HepG2 (cell line): ENCODE results near the gene FAM3B. TPM values are rescaled to one million over a fixed set of nuclear protein-coding genes. Genes with fewer than 3 reads are reported as not detected.
A peak's percentile ranks its signal among the peaks of the same experiment; 100 is the strongest.

Experiments used
- GATAD2A ChIP-seq: IDR thresholded peaks from 2 replicates; pipeline ENCODE4 v1.6.1; 2016
- MTF2 ChIP-seq: sonication (generic); formaldehyde crosslinking; IDR thresholded peaks from 2 replicates; pipeline ENCODE4 v1.5.0; 2020; ENCODE audit warnings: missing genetic modification reagents, borderline replicate concordance
- TBP ChIP-seq: sonication (generic); formaldehyde crosslinking; IDR thresholded peaks from 2 replicates; pipeline ENCODE4 v1.5.0; 2020; ENCODE audit warnings: missing genetic modification reagents
- TOE1 ChIP-seq: sonication (generic); formaldehyde crosslinking; IDR thresholded peaks from 2 replicates; pipeline ENCODE4 v1.4.0; 2020; ENCODE audit warnings: mild to moderate bottlenecking, missing genetic modification reagents
- ZNF772 ChIP-seq: sonication (generic); formaldehyde crosslinking; IDR thresholded peaks from 2 replicates; pipeline ENCODE4 v1.5.0; 2020; ENCODE audit warnings: mild to moderate bottlenecking, missing genetic modification reagents
- polyA plus RNA-seq, 8 experiments: library from polyadenylated mRNA; depleted of rRNA in 3 of 8; stranded (reverse) in 7 of 8; unstranded in 1 of 8; fragments of >200 nt; fragmentation: Illumina TruSeq in 4 of 8; extraction: Trizol in 4 of 8; gene quantifications; 2 replicates each; pipeline versions ENCODE4 v1.2.1 to v1.2.3, GENCODE V29; 2011 to 2016; ENCODE audit warnings: low read depth in 4 of 8, missing spikeins in 1 of 8, mixed read lengths in 1 of 8; ENCODE audit not compliant: insufficient read depth in 1 of 8
- total RNA-seq, 5 experiments: library from RNA; depleted of rRNA; stranded (reverse); fragments of >200 nt; fragmentation: Illumina TruSeq; extraction: Trizol; gene quantifications; 2 replicates each; pipeline ENCODE4 v1.2.3, GENCODE V29; 2016; ENCODE audit warnings: low read depth in 1 of 5
- TF ChIP-seq, protein P1 (sequence below): sonication (generic); formaldehyde crosslinking; IDR thresholded peaks from 2 replicates; pipeline ENCODE4 v1.5.0; 2020; ENCODE audit warnings: mild to moderate bottlenecking, missing genetic modification reagents, moderate library complexity
- TF ChIP-seq, protein P2 (sequence below): sonication (generic); formaldehyde crosslinking; IDR thresholded peaks from 2 replicates; pipeline ENCODE4 v1.5.1; 2020; ENCODE audit warnings: mild to moderate bottlenecking, missing genetic modification reagents, borderline replicate concordance
- TF ChIP-seq, protein P3 (sequence below): sonication (generic); formaldehyde crosslinking; IDR thresholded peaks from 2 replicates; pipeline ENCODE4 v1.5.0; 2020; ENCODE audit warnings: missing genetic modification reagents
- TF ChIP-seq, protein P4 (sequence below): sonication (generic); formaldehyde crosslinking; IDR thresholded peaks from 2 replicates; pipeline ENCODE4 v1.5.0; 2020; ENCODE audit warnings: mild to moderate bottlenecking, missing genetic modification reagents
- TF ChIP-seq, protein P5 (sequence below): IDR thresholded peaks from 2 replicates; pipeline ENCODE4 v1.6.1; 2018; ENCODE audit warnings: missing genetic modification reagents
- TF ChIP-seq, protein P6 (sequence below): sonication (generic); formaldehyde crosslinking; IDR thresholded peaks from 2 replicates; pipeline ENCODE4 v1.4.0; 2020; ENCODE audit warnings: missing genetic modification reagents

The FAM3B gene
- total and polyA plus RNA-seq, 2 of the 13 experiments (the other 11 are each of a cell fraction or from before 2014, with no cell fraction given), result 46.5 to 62.0 TPM

DNA sequence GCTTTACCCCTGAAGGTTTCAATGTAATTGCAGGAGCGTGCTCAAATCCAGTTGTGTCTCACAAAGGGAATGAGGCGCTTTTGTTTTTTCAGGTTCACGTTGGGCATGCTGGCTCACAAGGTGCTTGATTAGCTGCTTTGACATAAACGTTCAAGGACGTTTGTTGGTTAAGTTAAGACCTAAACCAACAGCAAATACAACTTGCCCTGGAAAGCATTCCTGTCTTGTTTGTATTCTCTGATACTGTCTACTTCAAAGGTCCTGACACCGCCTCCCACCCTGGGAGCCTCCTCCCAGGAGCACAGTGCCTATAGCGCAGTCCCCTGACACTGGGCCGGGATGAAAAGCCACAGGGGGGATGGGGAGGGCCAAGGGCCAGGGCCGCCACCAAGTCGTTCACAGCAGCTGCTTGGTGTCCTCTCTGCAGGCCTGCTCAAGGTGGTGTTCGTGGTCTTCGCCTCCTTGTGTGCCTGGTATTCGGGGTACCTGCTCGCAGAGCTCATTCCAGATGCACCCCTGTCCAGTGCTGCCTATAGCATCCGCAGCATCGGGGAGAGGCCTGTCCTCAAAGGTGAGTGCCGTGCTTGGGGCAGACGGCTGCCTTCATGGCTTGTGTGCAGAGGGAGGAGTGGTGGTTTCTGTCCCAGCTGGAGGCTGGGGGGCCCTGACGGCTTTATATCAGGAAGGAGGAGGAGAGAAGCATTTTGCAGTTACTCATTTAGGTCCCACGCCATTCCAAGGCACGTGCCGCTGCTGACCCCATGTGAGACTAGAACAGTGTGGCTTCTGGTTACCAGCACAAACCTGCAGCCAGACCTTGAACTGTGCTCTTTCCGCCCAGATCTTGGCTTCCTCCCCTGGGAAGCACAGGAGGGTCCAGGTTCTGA is 6.1 kb downstream of the FAM3B start (continued):
- TF ChIP-seq TOE1 (CRISPR knock-in tag) (no peak), TBP (no peak), GATAD2A (CRISPR knock-in tag) (peak; percentile 82), MTF2 (no peak), ZNF772 (peak; percentile 73; the same call in 1 of the 2 replicates)
- TF ChIP-seq, protein P1, sequence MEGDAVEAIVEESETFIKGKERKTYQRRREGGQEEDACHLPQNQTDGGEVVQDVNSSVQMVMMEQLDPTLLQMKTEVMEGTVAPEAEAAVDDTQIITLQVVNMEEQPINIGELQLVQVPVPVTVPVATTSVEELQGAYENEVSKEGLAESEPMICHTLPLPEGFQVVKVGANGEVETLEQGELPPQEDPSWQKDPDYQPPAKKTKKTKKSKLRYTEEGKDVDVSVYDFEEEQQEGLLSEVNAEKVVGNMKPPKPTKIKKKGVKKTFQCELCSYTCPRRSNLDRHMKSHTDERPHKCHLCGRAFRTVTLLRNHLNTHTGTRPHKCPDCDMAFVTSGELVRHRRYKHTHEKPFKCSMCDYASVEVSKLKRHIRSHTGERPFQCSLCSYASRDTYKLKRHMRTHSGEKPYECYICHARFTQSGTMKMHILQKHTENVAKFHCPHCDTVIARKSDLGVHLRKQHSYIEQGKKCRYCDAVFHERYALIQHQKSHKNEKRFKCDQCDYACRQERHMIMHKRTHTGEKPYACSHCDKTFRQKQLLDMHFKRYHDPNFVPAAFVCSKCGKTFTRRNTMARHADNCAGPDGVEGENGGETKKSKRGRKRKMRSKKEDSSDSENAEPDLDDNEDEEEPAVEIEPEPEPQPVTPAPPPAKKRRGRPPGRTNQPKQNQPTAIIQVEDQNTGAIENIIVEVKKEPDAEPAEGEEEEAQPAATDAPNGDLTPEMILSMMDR, result peak; percentile 16
- TF ChIP-seq, protein P2, sequence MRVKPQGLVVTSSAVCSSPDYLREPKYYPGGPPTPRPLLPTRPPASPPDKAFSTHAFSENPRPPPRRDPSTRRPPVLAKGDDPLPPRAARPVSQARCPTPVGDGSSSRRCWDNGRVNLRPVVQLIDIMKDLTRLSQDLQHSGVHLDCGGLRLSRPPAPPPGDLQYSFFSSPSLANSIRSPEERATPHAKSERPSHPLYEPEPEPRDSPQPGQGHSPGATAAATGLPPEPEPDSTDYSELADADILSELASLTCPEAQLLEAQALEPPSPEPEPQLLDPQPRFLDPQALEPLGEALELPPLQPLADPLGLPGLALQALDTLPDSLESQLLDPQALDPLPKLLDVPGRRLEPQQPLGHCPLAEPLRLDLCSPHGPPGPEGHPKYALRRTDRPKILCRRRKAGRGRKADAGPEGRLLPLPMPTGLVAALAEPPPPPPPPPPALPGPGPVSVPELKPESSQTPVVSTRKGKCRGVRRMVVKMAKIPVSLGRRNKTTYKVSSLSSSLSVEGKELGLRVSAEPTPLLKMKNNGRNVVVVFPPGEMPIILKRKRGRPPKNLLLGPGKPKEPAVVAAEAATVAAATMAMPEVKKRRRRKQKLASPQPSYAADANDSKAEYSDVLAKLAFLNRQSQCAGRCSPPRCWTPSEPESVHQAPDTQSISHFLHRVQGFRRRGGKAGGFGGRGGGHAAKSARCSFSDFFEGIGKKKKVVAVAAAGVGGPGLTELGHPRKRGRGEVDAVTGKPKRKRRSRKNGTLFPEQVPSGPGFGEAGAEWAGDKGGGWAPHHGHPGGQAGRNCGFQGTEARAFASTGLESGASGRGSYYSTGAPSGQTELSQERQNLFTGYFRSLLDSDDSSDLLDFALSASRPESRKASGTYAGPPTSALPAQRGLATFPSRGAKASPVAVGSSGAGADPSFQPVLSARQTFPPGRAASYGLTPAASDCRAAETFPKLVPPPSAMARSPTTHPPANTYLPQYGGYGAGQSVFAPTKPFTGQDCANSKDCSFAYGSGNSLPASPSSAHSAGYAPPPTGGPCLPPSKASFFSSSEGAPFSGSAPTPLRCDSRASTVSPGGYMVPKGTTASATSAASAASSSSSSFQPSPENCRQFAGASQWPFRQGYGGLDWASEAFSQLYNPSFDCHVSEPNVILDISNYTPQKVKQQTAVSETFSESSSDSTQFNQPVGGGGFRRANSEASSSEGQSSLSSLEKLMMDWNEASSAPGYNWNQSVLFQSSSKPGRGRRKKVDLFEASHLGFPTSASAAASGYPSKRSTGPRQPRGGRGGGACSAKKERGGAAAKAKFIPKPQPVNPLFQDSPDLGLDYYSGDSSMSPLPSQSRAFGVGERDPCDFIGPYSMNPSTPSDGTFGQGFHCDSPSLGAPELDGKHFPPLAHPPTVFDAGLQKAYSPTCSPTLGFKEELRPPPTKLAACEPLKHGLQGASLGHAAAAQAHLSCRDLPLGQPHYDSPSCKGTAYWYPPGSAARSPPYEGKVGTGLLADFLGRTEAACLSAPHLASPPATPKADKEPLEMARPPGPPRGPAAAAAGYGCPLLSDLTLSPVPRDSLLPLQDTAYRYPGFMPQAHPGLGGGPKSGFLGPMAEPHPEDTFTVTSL (CRISPR knock-in tag), result peak; percentile 84
- TF ChIP-seq, protein P3, sequence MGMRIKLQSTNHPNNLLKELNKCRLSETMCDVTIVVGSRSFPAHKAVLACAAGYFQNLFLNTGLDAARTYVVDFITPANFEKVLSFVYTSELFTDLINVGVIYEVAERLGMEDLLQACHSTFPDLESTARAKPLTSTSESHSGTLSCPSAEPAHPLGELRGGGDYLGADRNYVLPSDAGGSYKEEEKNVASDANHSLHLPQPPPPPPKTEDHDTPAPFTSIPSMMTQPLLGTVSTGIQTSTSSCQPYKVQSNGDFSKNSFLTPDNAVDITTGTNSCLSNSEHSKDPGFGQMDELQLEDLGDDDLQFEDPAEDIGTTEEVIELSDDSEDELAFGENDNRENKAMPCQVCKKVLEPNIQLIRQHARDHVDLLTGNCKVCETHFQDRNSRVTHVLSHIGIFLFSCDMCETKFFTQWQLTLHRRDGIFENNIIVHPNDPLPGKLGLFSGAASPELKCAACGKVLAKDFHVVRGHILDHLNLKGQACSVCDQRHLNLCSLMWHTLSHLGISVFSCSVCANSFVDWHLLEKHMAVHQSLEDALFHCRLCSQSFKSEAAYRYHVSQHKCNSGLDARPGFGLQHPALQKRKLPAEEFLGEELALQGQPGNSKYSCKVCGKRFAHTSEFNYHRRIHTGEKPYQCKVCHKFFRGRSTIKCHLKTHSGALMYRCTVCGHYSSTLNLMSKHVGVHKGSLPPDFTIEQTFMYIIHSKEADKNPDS (CRISPR knock-in tag), result no peak
- TF ChIP-seq, protein P4, sequence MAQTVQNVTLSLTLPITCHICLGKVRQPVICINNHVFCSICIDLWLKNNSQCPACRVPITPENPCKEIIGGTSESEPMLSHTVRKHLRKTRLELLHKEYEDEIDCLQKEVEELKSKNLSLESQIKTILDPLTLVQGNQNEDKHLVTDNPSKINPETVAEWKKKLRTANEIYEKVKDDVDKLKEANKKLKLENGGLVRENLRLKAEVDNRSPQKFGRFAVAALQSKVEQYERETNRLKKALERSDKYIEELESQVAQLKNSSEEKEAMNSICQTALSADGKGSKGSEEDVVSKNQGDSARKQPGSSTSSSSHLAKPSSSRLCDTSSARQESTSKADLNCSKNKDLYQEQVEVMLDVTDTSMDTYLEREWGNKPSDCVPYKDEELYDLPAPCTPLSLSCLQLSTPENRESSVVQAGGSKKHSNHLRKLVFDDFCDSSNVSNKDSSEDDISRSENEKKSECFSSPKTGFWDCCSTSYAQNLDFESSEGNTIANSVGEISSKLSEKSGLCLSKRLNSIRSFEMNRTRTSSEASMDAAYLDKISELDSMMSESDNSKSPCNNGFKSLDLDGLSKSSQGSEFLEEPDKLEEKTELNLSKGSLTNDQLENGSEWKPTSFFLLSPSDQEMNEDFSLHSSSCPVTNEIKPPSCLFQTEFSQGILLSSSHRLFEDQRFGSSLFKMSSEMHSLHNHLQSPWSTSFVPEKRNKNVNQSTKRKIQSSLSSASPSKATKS, result no peak
- TF ChIP-seq, protein P5, sequence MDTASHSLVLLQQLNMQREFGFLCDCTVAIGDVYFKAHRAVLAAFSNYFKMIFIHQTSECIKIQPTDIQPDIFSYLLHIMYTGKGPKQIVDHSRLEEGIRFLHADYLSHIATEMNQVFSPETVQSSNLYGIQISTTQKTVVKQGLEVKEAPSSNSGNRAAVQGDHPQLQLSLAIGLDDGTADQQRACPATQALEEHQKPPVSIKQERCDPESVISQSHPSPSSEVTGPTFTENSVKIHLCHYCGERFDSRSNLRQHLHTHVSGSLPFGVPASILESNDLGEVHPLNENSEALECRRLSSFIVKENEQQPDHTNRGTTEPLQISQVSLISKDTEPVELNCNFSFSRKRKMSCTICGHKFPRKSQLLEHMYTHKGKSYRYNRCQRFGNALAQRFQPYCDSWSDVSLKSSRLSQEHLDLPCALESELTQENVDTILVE (CRISPR knock-in tag), result no peak; the same call in 1 of the 2 replicates
- TF ChIP-seq, protein P6, sequence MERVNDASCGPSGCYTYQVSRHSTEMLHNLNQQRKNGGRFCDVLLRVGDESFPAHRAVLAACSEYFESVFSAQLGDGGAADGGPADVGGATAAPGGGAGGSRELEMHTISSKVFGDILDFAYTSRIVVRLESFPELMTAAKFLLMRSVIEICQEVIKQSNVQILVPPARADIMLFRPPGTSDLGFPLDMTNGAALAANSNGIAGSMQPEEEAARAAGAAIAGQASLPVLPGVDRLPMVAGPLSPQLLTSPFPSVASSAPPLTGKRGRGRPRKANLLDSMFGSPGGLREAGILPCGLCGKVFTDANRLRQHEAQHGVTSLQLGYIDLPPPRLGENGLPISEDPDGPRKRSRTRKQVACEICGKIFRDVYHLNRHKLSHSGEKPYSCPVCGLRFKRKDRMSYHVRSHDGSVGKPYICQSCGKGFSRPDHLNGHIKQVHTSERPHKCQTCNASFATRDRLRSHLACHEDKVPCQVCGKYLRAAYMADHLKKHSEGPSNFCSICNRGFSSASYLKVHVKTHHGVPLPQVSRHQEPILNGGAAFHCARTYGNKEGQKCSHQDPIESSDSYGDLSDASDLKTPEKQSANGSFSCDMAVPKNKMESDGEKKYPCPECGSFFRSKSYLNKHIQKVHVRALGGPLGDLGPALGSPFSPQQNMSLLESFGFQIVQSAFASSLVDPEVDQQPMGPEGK (CRISPR knock-in tag), result peak; percentile 86
